H1 (cell line): ENCODE results near the gene RASD2. TPM values are rescaled to one million over a fixed set of nuclear protein-coding genes. Genes with fewer than 3 reads are reported as not detected.

Source experiments
- CTCF ChIA-PET: fragments of 300-600 bp; sonication (Branson Sonifier 250); formaldehyde crosslinking; loops from one replicate; lab custom pipeline; 2021; ENCODE audit not compliant: partially characterized antibody; lab: Charles Lee
- POLR2A ChIA-PET: fragments of 300-600 bp; sonication (Branson Sonifier 250); formaldehyde crosslinking; loops from one replicate; lab custom pipeline; 2021; ENCODE audit warnings: inconsistent platforms; ENCODE audit not compliant: partially characterized antibody; lab: Charles Lee
- DNase-seq, 2 experiments: peaks; one replicate each; pipeline versions ENCODE4 v3.0.0 to v3.0.0-alpha.2; 2010 to 2022; ENCODE audit warnings: low spot score in 2 of 2, low read depth in 1 of 2, mixed read lengths in 1 of 2
- FAIRE-seq: peaks from 2 replicates; lab custom pipeline; 2011; peaks lifted over from hg19 to GRCh38; lab: Jason Lieb, UNC
- H2AFZ ChIP-seq: 2 replicates; pipeline ENCODE4 v1.8.1; 2012; ENCODE audit warnings: low read length, inconsistent platforms
- H2AK5ac ChIP-seq: 2 replicates; pipeline ENCODE4 v1.6.1; 2013; ENCODE audit warnings: low read depth, low read length
- H2BK120ac ChIP-seq: replicated peaks from 2 replicates; pipeline ENCODE3; 2013; ENCODE audit warnings: low read depth, low read length, inconsistent platforms
- H2BK12ac ChIP-seq: 2 replicates; pipeline ENCODE4 v1.6.1; 2013; ENCODE audit warnings: low read depth, low read length
- H2BK15ac ChIP-seq: 2 replicates; pipeline ENCODE4 v1.6.1; 2013; ENCODE audit warnings: low read length
- H2BK20ac ChIP-seq: 2 replicates; pipeline ENCODE4 v1.6.1; 2013; ENCODE audit warnings: low read length
- H2BK5ac ChIP-seq: 2 replicates; pipeline ENCODE4 v1.6.1; 2013; ENCODE audit warnings: low read depth, low read length
- H3K14ac ChIP-seq: 2 replicates; pipeline ENCODE4 v1.6.1; 2013; ENCODE audit warnings: inconsistent platforms; ENCODE audit not compliant: insufficient read length
- H3K18ac ChIP-seq: 2 replicates; pipeline ENCODE4 v1.6.1; 2013; ENCODE audit warnings: low read length; ENCODE audit errors: extremely low read depth
- H3K23ac ChIP-seq: 2 replicates; pipeline ENCODE4 v1.6.1; 2013; ENCODE audit warnings: inconsistent platforms; ENCODE audit not compliant: insufficient read length
- H3K23me2 ChIP-seq: 2 replicates; pipeline ENCODE4 v1.6.1; 2013; ENCODE audit warnings: low read depth, low read length
- H3K27ac ChIP-seq: 2 replicates; pipeline ENCODE4 v1.6.1; 2011; ENCODE audit warnings: low read depth, low read length, inconsistent platforms
- H3K27me3 ChIP-seq, 4 experiments: replicated peaks in 1 of 4; 1 replicate in 1 of 4; 2 replicates in 3 of 4; pipeline versions ENCODE4 v1.6.1 to v1.8.1; 2011 to 2013; ENCODE audit warnings: low read length in 3 of 4, mild to moderate bottlenecking in 3 of 4, inconsistent platforms in 2 of 4, mixed read lengths in 2 of 4, moderate library complexity in 1 of 4; ENCODE audit not compliant: control insufficient read depth in 3 of 4, insufficient read depth in 3 of 4; ENCODE audit errors: extremely low read depth in 1 of 4
- H3K36me3 ChIP-seq, 4 experiments: 2 replicates each; pipeline versions ENCODE4 v1.6.1 to v1.8.1; 2011 to 2013; ENCODE audit warnings: mild to moderate bottlenecking in 4 of 4, low read length in 3 of 4, moderate library complexity in 2 of 4, control low read depth in 1 of 4, inconsistent platforms in 1 of 4; ENCODE audit not compliant: insufficient read depth in 4 of 4, control insufficient read depth in 2 of 4
- H3K4ac ChIP-seq: replicated peaks from 2 replicates; pipeline ENCODE3; 2013; ENCODE audit warnings: low read length, low read depth, mixed read lengths, inconsistent platforms; ENCODE audit not compliant: insufficient read length
- H3K4me1 ChIP-seq, 4 experiments: replicated peaks in 1 of 4; 1 replicate in 1 of 4; 2 replicates in 3 of 4; pipeline versions ENCODE4 v1.6.1 to v1.8.1; 2011 to 2013; ENCODE audit warnings: low read length in 3 of 4, inconsistent platforms in 2 of 4, mixed read lengths in 1 of 4; ENCODE audit not compliant: insufficient read depth in 4 of 4, control insufficient read depth in 3 of 4
- H3K4me2 ChIP-seq, 2 experiments: 2 replicates each; pipeline versions ENCODE4 v1.6.1 to v1.8.1; 2011 to 2013; ENCODE audit warnings: low read depth in 2 of 2, low read length in 2 of 2, control low read depth in 1 of 2, inconsistent platforms in 1 of 2, mild to moderate bottlenecking in 1 of 2; ENCODE audit not compliant: insufficient read depth in 1 of 2
- H3K4me3 ChIP-seq, 4 experiments: fragments of 200-600, 300-600 bp in 1 of 4; sonication (generic), shearing (Covaris generic), sonication (Bioruptor Twin) in 1 of 4; 2 replicates each; pipeline versions ENCODE4 v1.5.1 to v1.8.1; 2011 to 2016; ENCODE audit warnings: low read length in 4 of 4, low read depth in 3 of 4, control low read depth in 2 of 4, inconsistent platforms in 2 of 4, mild to moderate bottlenecking in 2 of 4, mixed read lengths in 1 of 4, moderate library complexity in 1 of 4; ENCODE audit not compliant: insufficient read depth in 2 of 4; ENCODE audit errors: extremely low read depth in 1 of 4
- H3K56ac ChIP-seq: replicated peaks from 2 replicates; pipeline ENCODE3; 2013; ENCODE audit warnings: low read depth, mild to moderate bottlenecking, mixed read lengths, low read length, inconsistent platforms; ENCODE audit not compliant: insufficient read length
- H3K79me1 ChIP-seq: 2 replicates; pipeline ENCODE4 v1.6.1; 2013; ENCODE audit warnings: low read depth, low read length, control low read depth
- H3K79me2 ChIP-seq, 2 experiments: 2 replicates each; pipeline versions ENCODE4 v1.6.1 to v1.8.1; 2012 to 2013; ENCODE audit warnings: low read length in 2 of 2, mild to moderate bottlenecking in 2 of 2, inconsistent platforms in 1 of 2; ENCODE audit not compliant: insufficient read depth in 2 of 2, control insufficient read depth in 1 of 2
- H3K9ac ChIP-seq, 4 experiments: replicated peaks in 1 of 4; 1 replicate in 1 of 4; 2 replicates in 3 of 4; pipeline versions ENCODE4 v1.6.1 to v1.8.1; 2011 to 2013; ENCODE audit warnings: low read depth in 3 of 4, low read length in 3 of 4, control low read depth in 2 of 4, mild to moderate bottlenecking in 2 of 4, moderate library complexity in 2 of 4, inconsistent platforms in 1 of 4; ENCODE audit errors: extremely low read depth in 1 of 4
- H3K9me3 ChIP-seq, 2 experiments: 2 replicates each; pipeline versions ENCODE4 v1.6.1 to v1.8.1; 2012 to 2013; ENCODE audit warnings: mild to moderate bottlenecking in 2 of 2, moderate library complexity in 2 of 2, control low read depth in 1 of 2, inconsistent platforms in 1 of 2, low read depth in 1 of 2, low read length in 1 of 2, mixed read lengths in 1 of 2; ENCODE audit not compliant: insufficient read depth in 2 of 2
- H4K20me1 ChIP-seq, 2 experiments: replicated peaks in 1 of 2; 2 replicates each; pipeline versions ENCODE3 to v1.8.1; 2011 to 2013; ENCODE audit warnings: inconsistent platforms in 2 of 2, low read length in 2 of 2, mild to moderate bottlenecking in 1 of 2; ENCODE audit not compliant: insufficient read depth in 2 of 2, control insufficient read depth in 1 of 2
- H4K5ac ChIP-seq: 2 replicates; pipeline ENCODE4 v1.6.1; 2013; ENCODE audit warnings: low read length, low read depth, mixed read lengths, inconsistent platforms; ENCODE audit not compliant: insufficient read length
- H4K8ac ChIP-seq: 2 replicates; pipeline ENCODE4 v1.8.0; 2013; ENCODE audit warnings: mild to moderate bottlenecking, moderate library complexity, low read length, inconsistent platforms; ENCODE audit not compliant: insufficient read depth; ENCODE audit errors: extremely low read depth
- H4K91ac ChIP-seq: replicated peaks from 2 replicates; pipeline ENCODE3; 2013; ENCODE audit warnings: low read length, mixed read lengths, inconsistent platforms; ENCODE audit not compliant: insufficient read length
- ASH2L ChIP-seq: fragments of 200-600, 300-600 bp; sonication (generic); IDR thresholded peaks from one replicate; pipeline ENCODE4 v1.7.1; 2017; ENCODE audit warnings: low read length
- EP300 ChIP-seq, 2 experiments: IDR thresholded peaks; 1 replicate in 1 of 2; 2 replicates in 1 of 2; pipeline ENCODE4 v1.6.1; 2011 to 2012; ENCODE audit warnings: low read depth in 2 of 2, low read length in 2 of 2, mild to moderate bottlenecking in 2 of 2, borderline replicate concordance in 1 of 2, inconsistent platforms in 1 of 2, moderate library complexity in 1 of 2
- FOSL1 ChIP-seq: IDR thresholded peaks from 2 replicates; pipeline ENCODE4 v1.6.1; 2011; ENCODE audit warnings: mild to moderate bottlenecking, low read depth, low read length, moderate library complexity; ENCODE audit not compliant: insufficient read depth
- HDAC6 ChIP-seq: IDR thresholded peaks from one replicate; pipeline ENCODE4 v1.7.1; 2012; ENCODE audit warnings: low read depth, mild to moderate bottlenecking, inconsistent platforms, low read length, moderate library complexity
- POLR2A ChIP-seq, 2 experiments: IDR thresholded peaks; 1 replicate in 1 of 2; 2 replicates in 1 of 2; pipeline ENCODE4 v1.6.1; 2011; ENCODE audit warnings: low read depth in 2 of 2, low read length in 2 of 2, mild to moderate bottlenecking in 2 of 2; ENCODE audit errors: control extremely low read depth in 1 of 2
- TEAD4 ChIP-seq: IDR thresholded peaks from 2 replicates; pipeline ENCODE4 v1.6.1; 2012; ENCODE audit warnings: low read depth, low read length, inconsistent platforms, mixed read lengths
- WGBS, 2 experiments: shearing (Covaris generic) in 1 of 2; methylation state at CpG; one replicate each; pipeline versions ENCODE4 v1.1.6 to v1.1.7; 2013 to 2015; ENCODE audit warnings: low lambda C conversion rate in 2 of 2, mixed read lengths in 2 of 2, inconsistent platforms in 1 of 2, low coverage in 1 of 2, missing lambda C conversion rate in 1 of 2; ENCODE audit not compliant: insufficient replicate concordance in 2 of 2, insufficient coverage in 1 of 2, insufficient read length in 1 of 2; ENCODE audit errors: extremely low coverage in 1 of 2, missing lambda C conversion rate in 1 of 2; 5-methylcytosine and 5-hydroxymethylcytosine counted together
- polyA plus RNA-seq, 7 experiments: library from polyadenylated mRNA; depleted of rRNA in 3 of 7; stranded (reverse) in 5 of 7; unstranded in 2 of 7; fragments of >200 nt in 5 of 7; fragments of 200-250 nt in 2 of 7; gene quantifications; 1 replicate in 5 of 7; 2 replicates in 1 of 7; 4 replicates in 1 of 7; pipeline versions ENCODE4 v1.2.1 to v1.2.3, GENCODE V29; 2011 to 2013; ENCODE audit warnings: missing spikeins in 2 of 7, mixed read lengths in 2 of 7
- total RNA-seq: library from RNA; stranded (reverse); fragmentation: NEBNext Ultra II Directional; extraction: Animal tissue kit (Norgen Biotek cat#: 25700); gene quantifications from 2 replicates; pipeline ENCODE4 v1.2.1, GENCODE V29; 2021
- TF ChIP-seq, protein P1 (sequence below): IDR thresholded peaks from 2 replicates; pipeline ENCODE4 v1.6.1; 2012; ENCODE audit warnings: inconsistent platforms

The RASD2 gene
- total and polyA plus RNA-seq, 2 of the 8 experiments (the other 6 are each of a cell fraction or from before 2014, with no cell fraction given), result 1.9 to 5.1 TPM

GRCh38 chr22:35496768-35497312, 43.8 kb upstream of the RASD2 start:
- H2BK120ac ChIP-seq, result no peak overlapping the region
- no peak overlapping the region for H3K27ac ChIP-seq
- no peaks in the 10 kb centered on the region for H3K4me1 ChIP-seq
- no peak overlapping the region for H2BK5ac ChIP-seq
- no peaks in the 10 kb centered on the region for H3K79me1 ChIP-seq
- no peak overlapping the region for H4K8ac ChIP-seq
- no peak overlapping the region for H3K56ac ChIP-seq
- H3K9ac ChIP-seq, result no peak overlapping the region
- no peaks in the 10 kb centered on the region for H3K36me3 ChIP-seq
- H3K14ac ChIP-seq, result no peak overlapping the region
- no peak overlapping the region for H4K5ac ChIP-seq
- no peak overlapping the region for H2BK12ac ChIP-seq
- CTCF ChIA-PET, result interaction anchor here (0.7 to 1.6 kb wide), 6 partner anchors 13 to 144 kb away, joined by 3 to 8 read pairs (median 5); no protein-coding TSS in a partner anchor
- DNase-seq (no peak), FAIRE-seq (no peak)
- H2AFZ ChIP-seq, result no peak overlapping the region
- H3K23ac ChIP-seq, result no peak overlapping the region
- H3K23me2 ChIP-seq, result no peaks in the 10 kb centered on the region
- H3K18ac ChIP-seq, result no peak overlapping the region
- H2BK15ac ChIP-seq, result no peak overlapping the region
- peaks cover 2% of the 10 kb centered on the region in 2 experiments; a peak in 1 of 4 replicates for H3K9me3 ChIP-seq
- peaks cover 0 to 12% (median 2%) of the 10 kb centered on the region in 4 experiments; a peak in 4 of 7 replicates for H3K27me3 ChIP-seq
- POLR2A ChIA-PET, result interaction anchor here (1.0 to 1.2 kb wide), 3 partner anchors 8 to 52 kb away, joined by 3 to 4 read pairs (median 3); no protein-coding TSS in a partner anchor
- H2AK5ac ChIP-seq, result no peak overlapping the region
- no peak overlapping the region for H3K4me2 ChIP-seq
- H3K4me3 ChIP-seq, result no peak overlapping the region
- H3K79me2 ChIP-seq, result no peaks in the 10 kb centered on the region
- WGBS, 2 experiments, result 66% methylated on average over 6 of the region's 6 CpGs; no CpG with 5 or more reads in 1 of the 2 experiments
- TF ChIP-seq FOSL1, result no peak
- no peak for TF ChIP-seq EP300 (IDR thresholded peaks at IDR 0.05; ENCODE audit: borderline replicate concordance in 1 of 2, low read depth in 2 of 2, low read length in 2 of 2)
- no peak for TF ChIP-seq ASH2L
- TF ChIP-seq TEAD4, result no peak
- TF ChIP-seq HDAC6, result no peak
- TF ChIP-seq, protein P1, sequence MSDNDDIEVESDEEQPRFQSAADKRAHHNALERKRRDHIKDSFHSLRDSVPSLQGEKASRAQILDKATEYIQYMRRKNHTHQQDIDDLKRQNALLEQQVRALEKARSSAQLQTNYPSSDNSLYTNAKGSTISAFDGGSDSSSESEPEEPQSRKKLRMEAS, result no peak
- no peak for TF ChIP-seq POLR2A (IDR thresholded peaks at IDR 0.05; ENCODE audit: control extremely low read depth in 1 of 2, low read depth in 2 of 2, low read length in 2 of 2)
- H3K4ac ChIP-seq, result no peak overlapping the region
- H4K20me1 ChIP-seq, result no peaks in the 10 kb centered on the region
- H2BK20ac ChIP-seq, result no peak overlapping the region
- no peak overlapping the region for H4K91ac ChIP-seq
